SU-DHL-6 (cell line): ENCODE measurements around the gene HUS1.

ENCODE experiments used
- H2AFZ ChIP-seq: fragments of 200-600 bp; sonication (generic); 2 replicates; pipeline ENCODE4 v1.6.1; 2014; ENCODE audit warnings: low read depth, mild to moderate bottlenecking, moderate library complexity, mixed read lengths, antibody characterized with exemption, low read length; ENCODE audit not compliant: severe bottlenecking
- H3F3A ChIP-seq: fragments of 200-600 bp; shearing (Covaris generic); 2 replicates; pipeline ENCODE4 v1.6.0; 2016; ENCODE audit warnings: antibody characterized with exemption, mild to moderate bottlenecking; ENCODE audit not compliant: insufficient read depth
- H3K27ac ChIP-seq: fragments of 200-600 bp; sonication (generic); 2 replicates; pipeline ENCODE4 v1.5.1; 2016; ENCODE audit warnings: low read depth, mild to moderate bottlenecking, low read length, moderate library complexity, mixed read lengths
- H3K27me3 ChIP-seq: fragments of 200-600 bp; sonication (generic), shearing (Covaris generic); 2 replicates; pipeline ENCODE4 v1.6.0; 2014; ENCODE audit warnings: mild to moderate bottlenecking, low read length
- H3K36me3 ChIP-seq: fragments of 200-600 bp; sonication (generic); 2 replicates; pipeline ENCODE4 v1.6.1; 2014; ENCODE audit warnings: mild to moderate bottlenecking, low read length, mixed read lengths
- H3K4me2 ChIP-seq: fragments of 300-600, 200-600 bp; shearing (Covaris generic), sonication (generic); 2 replicates; pipeline ENCODE4 v1.6.0; 2014; ENCODE audit warnings: low read length, low read depth, mild to moderate bottlenecking; ENCODE audit not compliant: poor library complexity, severe bottlenecking
- H3K4me3 ChIP-seq: fragments of 200-600 bp; sonication (generic); 2 replicates; pipeline ENCODE4 v1.5.1; 2014; ENCODE audit warnings: antibody characterized with exemption, low read length, mild to moderate bottlenecking, mixed read lengths; ENCODE audit not compliant: insufficient read depth, poor library complexity, severe bottlenecking
- H3K79me2 ChIP-seq: fragments of 200-600 bp; sonication (generic); 2 replicates; pipeline ENCODE4 v1.6.1; 2014; ENCODE audit warnings: mild to moderate bottlenecking, low read length, moderate library complexity; ENCODE audit not compliant: insufficient read depth
- H3K9ac ChIP-seq: fragments of 200-600 bp; sonication (generic); 2 replicates; pipeline ENCODE4 v1.7.0; 2014; ENCODE audit warnings: mild to moderate bottlenecking, low read length
- H3K9me2 ChIP-seq: fragments of 200-600 bp; sonication (generic); replicated peaks from 2 replicates; pipeline ENCODE4 v1.6.1; 2014; ENCODE audit warnings: low read length; ENCODE audit not compliant: insufficient read depth
- H3K9me3 ChIP-seq: fragments of 200-600 bp; sonication (generic); 2 replicates; pipeline ENCODE4 v1.6.1; 2014; ENCODE audit warnings: low read length, mixed read lengths; ENCODE audit not compliant: insufficient read depth
- H4K20me1 ChIP-seq: fragments of 200-600 bp; sonication (generic); 2 replicates; pipeline ENCODE4 v1.6.1; 2014; ENCODE audit warnings: low read depth, mild to moderate bottlenecking, antibody characterized with exemption, low read length, moderate library complexity, mixed read lengths
- EZH2phosphoT487 ChIP-seq: fragments of 200-600 bp; sonication (generic), shearing (Covaris generic); conservative IDR thresholded peaks from 2 replicates; pipeline ENCODE4 v1.6.1; 2018; ENCODE audit warnings: mild to moderate bottlenecking, antibody characterized with exemption, low read length, moderate library complexity, mixed read lengths
- TF ChIP-seq, protein P1 (sequence below): fragments of 200-600 bp; sonication (generic); IDR thresholded peaks from one replicate; pipeline ENCODE4 v1.5.1; 2017; ENCODE audit warnings: antibody characterized with exemption, mild to moderate bottlenecking, low read length, moderate library complexity; ENCODE audit not compliant: insufficient read depth, poor library complexity, severe bottlenecking

Gene HUS1

DNA sequence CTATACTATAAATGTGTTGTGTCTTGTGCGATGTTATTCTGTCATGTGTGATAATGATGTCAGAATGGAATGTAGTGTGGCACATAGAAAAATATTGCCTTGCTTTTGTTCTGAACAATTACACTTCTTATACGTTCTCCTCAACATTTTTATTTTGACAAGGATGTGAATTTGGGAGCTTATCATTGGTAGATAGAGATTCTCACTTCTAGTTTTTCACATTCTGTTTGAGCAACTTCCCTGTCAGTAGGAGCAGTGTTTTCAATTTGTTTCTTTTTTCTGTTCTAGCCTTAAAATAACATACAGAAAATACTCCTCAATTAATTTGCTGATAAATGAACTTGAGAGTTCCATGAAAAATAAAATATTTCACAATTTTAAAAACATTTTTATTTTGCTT, 31.9 kb upstream of the HUS1 start:
- Histone ChIP-seq H2AFZ (no peak overlapping the region), H4K20me1 (no peaks in the 10 kb centered on the region), H3K79me2 (no peaks in the 10 kb centered on the region), H3K4me3 (no peak overlapping the region), H3K27ac (no peak overlapping the region), H3K4me2 (no peak overlapping the region), H3K9me3 (no peaks in the 10 kb centered on the region), H3K36me3 (no peaks in the 10 kb centered on the region), H3K27me3 (no peaks in the 10 kb centered on the region), H3K9me2 (no peaks in the 10 kb centered on the region), H3K9ac (no peak overlapping the region), H3F3A (no peaks in the 10 kb centered on the region)
- no peak for TF ChIP-seq EZH2phosphoT487
- TF ChIP-seq, protein P1, sequence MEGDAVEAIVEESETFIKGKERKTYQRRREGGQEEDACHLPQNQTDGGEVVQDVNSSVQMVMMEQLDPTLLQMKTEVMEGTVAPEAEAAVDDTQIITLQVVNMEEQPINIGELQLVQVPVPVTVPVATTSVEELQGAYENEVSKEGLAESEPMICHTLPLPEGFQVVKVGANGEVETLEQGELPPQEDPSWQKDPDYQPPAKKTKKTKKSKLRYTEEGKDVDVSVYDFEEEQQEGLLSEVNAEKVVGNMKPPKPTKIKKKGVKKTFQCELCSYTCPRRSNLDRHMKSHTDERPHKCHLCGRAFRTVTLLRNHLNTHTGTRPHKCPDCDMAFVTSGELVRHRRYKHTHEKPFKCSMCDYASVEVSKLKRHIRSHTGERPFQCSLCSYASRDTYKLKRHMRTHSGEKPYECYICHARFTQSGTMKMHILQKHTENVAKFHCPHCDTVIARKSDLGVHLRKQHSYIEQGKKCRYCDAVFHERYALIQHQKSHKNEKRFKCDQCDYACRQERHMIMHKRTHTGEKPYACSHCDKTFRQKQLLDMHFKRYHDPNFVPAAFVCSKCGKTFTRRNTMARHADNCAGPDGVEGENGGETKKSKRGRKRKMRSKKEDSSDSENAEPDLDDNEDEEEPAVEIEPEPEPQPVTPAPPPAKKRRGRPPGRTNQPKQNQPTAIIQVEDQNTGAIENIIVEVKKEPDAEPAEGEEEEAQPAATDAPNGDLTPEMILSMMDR, result no peak

DNA sequence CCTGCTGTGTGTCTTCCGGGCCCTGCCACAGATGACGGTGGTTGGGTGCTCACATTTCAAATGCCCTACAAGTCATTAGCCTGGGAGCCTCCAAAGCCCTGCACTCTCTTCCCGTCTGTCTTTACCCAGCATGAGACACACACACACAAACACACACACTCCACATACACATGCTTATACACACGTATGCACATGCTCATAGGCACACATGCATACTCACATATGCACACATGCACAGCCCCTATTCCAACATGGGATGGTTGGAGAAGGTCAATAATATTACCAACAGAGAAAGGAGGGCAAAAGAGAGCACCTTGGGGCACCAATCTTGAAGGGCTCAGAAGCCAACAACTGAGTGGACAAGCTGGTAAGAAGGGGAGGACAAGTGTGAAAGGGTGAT, 30.5 kb upstream of the HUS1 start:
- no peaks in the 10 kb centered on the region for H4K20me1 ChIP-seq
- H3K27ac ChIP-seq, result no peak overlapping the region
- no peak overlapping the region for H3K4me2 ChIP-seq
- no peaks in the 10 kb centered on the region for H3K79me2 ChIP-seq
- H3K9me3 ChIP-seq, result no peaks in the 10 kb centered on the region
- no peaks in the 10 kb centered on the region for H3K36me3 ChIP-seq
- no peaks in the 10 kb centered on the region for H3K27me3 ChIP-seq
- no peak overlapping the region for H2AFZ ChIP-seq
- H3K9ac ChIP-seq, result no peak overlapping the region
- no peaks in the 10 kb centered on the region for H3K9me2 ChIP-seq
- H3F3A ChIP-seq, result no peaks in the 10 kb centered on the region
- no peak for TF ChIP-seq EZH2phosphoT487
- TF ChIP-seq, protein P1, result no peak
- no peak overlapping the region for H3K4me3 ChIP-seq

DNA sequence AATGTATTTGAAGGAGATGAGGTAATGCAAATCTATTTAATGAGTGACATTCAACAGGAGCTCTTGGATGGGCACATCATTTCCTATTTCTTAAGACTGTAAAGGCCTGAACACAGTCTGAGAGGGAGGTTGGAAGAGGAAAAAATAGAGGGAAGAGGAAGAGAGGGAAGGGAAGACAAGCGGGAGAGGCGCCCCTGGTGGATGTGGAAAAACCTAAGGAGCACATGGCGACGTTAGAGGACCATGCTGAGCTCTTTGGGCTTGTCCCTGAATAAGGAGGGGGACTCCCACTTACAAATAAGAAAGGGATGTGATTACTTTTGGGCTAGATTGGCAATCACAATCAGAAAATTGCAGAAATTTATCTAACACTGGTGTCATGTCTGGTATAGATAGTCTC, 29.8 kb upstream of the HUS1 start:
- no peaks in the 10 kb centered on the region for H3K79me2 ChIP-seq
- H3K27me3 ChIP-seq, result no peaks in the 10 kb centered on the region
- H2AFZ ChIP-seq, result no peak overlapping the region
- H4K20me1 ChIP-seq, result no peaks in the 10 kb centered on the region
- no peak overlapping the region for H3K4me2 ChIP-seq
- no peak overlapping the region for H3K9ac ChIP-seq
- H3K9me3 ChIP-seq, result no peaks in the 10 kb centered on the region
- H3K36me3 ChIP-seq, result no peaks in the 10 kb centered on the region
- no peak overlapping the region for H3K27ac ChIP-seq
- H3K9me2 ChIP-seq, result no peaks in the 10 kb centered on the region
- no peaks in the 10 kb centered on the region for H3F3A ChIP-seq
- TF ChIP-seq, protein P1, result no peak
- no peak for TF ChIP-seq EZH2phosphoT487
- H3K4me3 ChIP-seq, result no peak overlapping the region
